ENCODE data around the gene OR52M1.

The OR52M1 gene

GRCh38 chr11:4511282-4512245, 33.4 kb upstream of the OR52M1 start:
- no peaks in the 10 kb centered on the region for H3K36me3 ChIP-seq (ENCODE audit: control insufficient read depth, insufficient read depth, low read length)
- no peaks in the 10 kb centered on the region for H3K27me3 ChIP-seq (replicated peaks; ENCODE audit: control insufficient read depth, insufficient read depth, low read length)
- no peak overlapping the region for H3K4me3 ChIP-seq (replicated peaks; ENCODE audit: low read depth, low read length)
- no peak for TF ChIP-seq CTCF (IDR thresholded peaks at IDR 0.05; ENCODE audit: insufficient read depth, low read length, poor library complexity, severe bottlenecking)
- DNase-seq (ENCODE audit: extremely low read depth, insufficient read length), result no peak

- Histone ChIP-seq H3K4me3 (replicated peaks; ENCODE audit: low read depth, low read length) (no peak overlapping the region), H3K36me3 (ENCODE audit: control insufficient read depth, insufficient read depth, low read length) (no peaks in the 10 kb centered on the region), H3K27me3 (replicated peaks; ENCODE audit: control insufficient read depth, insufficient read depth, low read length) (no peaks in the 10 kb centered on the region; the same call in 1 of the 2 replicates)
- no peak for DNase-seq (ENCODE audit: extremely low read depth, insufficient read length)
- no peak for TF ChIP-seq CTCF (IDR thresholded peaks at IDR 0.05; ENCODE audit: insufficient read depth, low read length, poor library complexity, severe bottlenecking)
Observed at GRCh38 chr11:4514196-4514595, 30.8 kb upstream of the OR52M1 start.

GRCh38 chr11:4522339-4522738, 22.7 kb upstream of the OR52M1 start:
- no peak overlapping the region for H3K4me3 ChIP-seq (replicated peaks; ENCODE audit: low read depth, low read length)
- H3K27me3 ChIP-seq (replicated peaks; ENCODE audit: control insufficient read depth, insufficient read depth, low read length), result no peaks in the 10 kb centered on the region; the same call in 1 of the 2 replicates
- no peak for DNase-seq (ENCODE audit: extremely low read depth, insufficient read length)
- no peak for TF ChIP-seq CTCF (IDR thresholded peaks at IDR 0.05; ENCODE audit: insufficient read depth, low read length, poor library complexity, severe bottlenecking)
- H3K36me3 ChIP-seq (ENCODE audit: control insufficient read depth, insufficient read depth, low read length), result no peaks in the 10 kb centered on the region

- Histone ChIP-seq H3K36me3 (ENCODE audit: control insufficient read depth, insufficient read depth, low read length) (no peaks in the 10 kb centered on the region), H3K27me3 (replicated peaks; ENCODE audit: control insufficient read depth, insufficient read depth, low read length) (no peaks in the 10 kb centered on the region; the same call in 1 of the 2 replicates), H3K4me3 (replicated peaks; ENCODE audit: low read depth, low read length) (no peak overlapping the region)
- TF ChIP-seq CTCF (IDR thresholded peaks at IDR 0.05; ENCODE audit: insufficient read depth, low read length, poor library complexity, severe bottlenecking), result no peak
- DNase-seq (ENCODE audit: extremely low read depth, insufficient read length), result no peak
Observed at GRCh38 chr11:4522752-4523151, 22.2 kb upstream of the OR52M1 start.

GRCh38 chr11:4523666-4524065, 21.3 kb upstream of the OR52M1 start:
- TF ChIP-seq CTCF (IDR thresholded peaks at IDR 0.05; ENCODE audit: insufficient read depth, low read length, poor library complexity, severe bottlenecking), result no peak
- Histone ChIP-seq H3K36me3 (ENCODE audit: control insufficient read depth, insufficient read depth, low read length) (no peaks in the 10 kb centered on the region), H3K4me3 (replicated peaks; ENCODE audit: low read depth, low read length) (no peak overlapping the region), H3K27me3 (replicated peaks; ENCODE audit: control insufficient read depth, insufficient read depth, low read length) (no peaks in the 10 kb centered on the region; the same call in 1 of the 2 replicates)
- DNase-seq (ENCODE audit: extremely low read depth, insufficient read length), result no peak
